H1 (cell line): Measurements from ENCODE around the gene AKAP8. TPM values are rescaled to one million over a fixed set of nuclear protein-coding genes. Genes with fewer than 3 reads are reported as not detected.

Experiments
- NANOG ChIP-seq: IDR thresholded peaks from 2 replicates; pipeline ENCODE4 v1.6.1; 2011; ENCODE audit warnings: low read length, low read depth, mild to moderate bottlenecking, inconsistent platforms; ENCODE audit not compliant: insufficient read depth, poor library complexity, severe bottlenecking
- RBBP5 ChIP-seq: IDR thresholded peaks from 2 replicates; pipeline ENCODE4 v1.7.1; 2012; ENCODE audit warnings: low read depth, mild to moderate bottlenecking, inconsistent platforms, low read length, moderate library complexity, borderline replicate concordance
- polyA plus RNA-seq, 7 experiments: library from polyadenylated mRNA; depleted of rRNA in 3 of 7; stranded (reverse) in 5 of 7; unstranded in 2 of 7; fragments of >200 nt in 5 of 7; fragments of 200-250 nt in 2 of 7; gene quantifications; 1 replicate in 5 of 7; 2 replicates in 1 of 7; 4 replicates in 1 of 7; pipeline versions ENCODE4 v1.2.1 to v1.2.3, GENCODE V29; 2011 to 2013; ENCODE audit warnings: missing spikeins in 2 of 7, mixed read lengths in 2 of 7
- total RNA-seq: library from RNA; stranded (reverse); fragmentation: NEBNext Ultra II Directional; extraction: Animal tissue kit (Norgen Biotek cat#: 25700); gene quantifications from 2 replicates; pipeline ENCODE4 v1.2.1, GENCODE V29; 2021

The AKAP8 gene
- total and polyA plus RNA-seq, 2 of the 8 experiments (the other 6 are each of a cell fraction or from before 2014, with no cell fraction given), result 17.0 to 41.0 TPM

DNA sequence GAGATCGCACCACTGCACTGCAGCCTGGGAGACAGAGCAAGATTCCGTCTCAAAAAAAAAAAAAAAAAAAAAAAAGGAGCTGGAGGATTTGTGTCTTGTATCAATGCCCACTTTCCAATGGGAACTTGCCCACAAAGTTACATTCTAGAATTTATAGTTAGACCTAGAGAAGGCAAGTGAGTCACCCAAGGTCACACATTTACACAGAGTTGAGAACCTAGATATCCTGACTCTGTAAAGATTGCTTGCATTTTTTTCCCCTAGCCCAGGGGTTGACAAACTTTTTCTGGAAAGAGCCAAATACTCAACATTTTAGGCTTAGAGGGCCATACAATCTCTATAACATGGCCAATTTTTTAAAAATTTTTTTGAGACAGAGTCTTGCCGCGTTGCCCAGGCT, 39.5 kb downstream of the AKAP8 start (continued):
- TF ChIP-seq RBBP5 (no peak), NANOG (no peak)
